HG03520 (cell line): Measurements from ENCODE around the gene NT5DC4.

Source experiments
- ATAC-seq: cut with Tn5 transposase; IDR thresholded peaks from one replicate; pipeline ENCODE4 v1.9.1; 2021; ENCODE audit warnings: mild to moderate bottlenecking, moderate library complexity; ENCODE audit not compliant: unreplicated experiment

Gene NT5DC4

GRCh38 chr2:112751451-112752197 is 30.8 kb downstream of the NT5DC4 start:
- no peak for ATAC-seq

GRCh38 chr2:112752667-112753066 is 31.8 kb downstream of the NT5DC4 start:
- ATAC-seq, result no peak

DNA sequence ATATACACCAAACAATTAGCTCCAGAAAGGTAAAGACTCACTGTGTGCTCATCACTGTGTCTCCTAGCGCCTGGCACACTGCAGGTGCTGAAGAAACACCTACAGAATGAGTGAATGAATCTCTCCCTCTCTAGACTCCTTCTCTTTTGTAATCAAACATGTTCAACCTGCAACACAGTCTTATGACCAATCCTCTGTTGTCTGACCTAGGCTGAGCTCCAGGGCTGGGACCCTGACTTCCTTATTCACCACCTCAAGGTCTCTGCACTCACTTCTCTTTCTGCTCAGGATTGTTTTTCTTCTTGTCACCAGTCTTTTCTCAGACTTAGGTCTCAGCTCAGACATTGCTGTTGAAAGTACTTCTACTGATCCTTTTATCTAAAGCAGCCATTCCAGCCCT is 33.7 kb downstream of the NT5DC4 start:
- no peak for ATAC-seq

- no peak for ATAC-seq
Observed at GRCh38 chr2:112755444-112755843, 34.6 kb downstream of the NT5DC4 start.

DNA sequence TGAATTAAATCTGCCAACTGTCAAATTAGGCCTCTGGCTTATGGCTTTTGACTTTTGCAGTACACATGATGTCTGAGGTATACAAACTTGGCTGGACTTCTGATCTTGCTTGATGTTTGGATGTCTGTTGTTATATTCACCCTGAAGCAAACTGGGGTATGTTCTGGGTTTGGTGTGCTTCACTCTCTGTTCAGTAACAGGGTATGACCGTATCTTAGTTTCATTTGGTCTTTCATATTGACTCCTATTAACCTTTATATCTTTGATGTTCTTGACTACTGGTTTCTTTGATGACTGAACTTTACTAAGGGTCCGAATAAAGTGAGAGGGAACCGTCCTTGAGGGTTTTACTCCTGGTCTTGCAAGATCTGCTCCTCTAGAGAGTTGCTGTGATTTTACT is 35.4 kb downstream of the NT5DC4 start:
- ATAC-seq, result no peak

DNA sequence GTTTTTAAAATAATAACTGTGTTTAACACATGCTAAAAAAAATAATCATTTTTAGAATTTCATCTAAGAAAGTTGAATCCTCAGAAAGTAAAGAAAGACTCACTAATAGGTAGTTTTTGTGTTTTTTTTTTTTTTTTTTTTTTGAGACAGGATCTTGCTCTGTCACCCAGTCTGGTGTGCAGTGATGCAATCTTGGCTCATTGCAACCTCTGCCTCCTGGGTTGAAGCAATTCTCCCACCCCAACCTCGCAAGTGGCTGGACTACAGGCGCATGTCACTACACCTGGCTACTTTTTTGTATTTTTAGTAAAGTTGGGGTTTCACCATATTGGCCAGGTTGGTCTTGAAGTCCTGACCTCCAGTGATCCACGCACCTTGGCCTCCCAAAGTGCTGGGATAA is 36.4 kb downstream of the NT5DC4 start:
- no peak for ATAC-seq

- ATAC-seq, result no peak
Observed at GRCh38 chr2:112758711-112759110, 37.9 kb downstream of the NT5DC4 start.

DNA sequence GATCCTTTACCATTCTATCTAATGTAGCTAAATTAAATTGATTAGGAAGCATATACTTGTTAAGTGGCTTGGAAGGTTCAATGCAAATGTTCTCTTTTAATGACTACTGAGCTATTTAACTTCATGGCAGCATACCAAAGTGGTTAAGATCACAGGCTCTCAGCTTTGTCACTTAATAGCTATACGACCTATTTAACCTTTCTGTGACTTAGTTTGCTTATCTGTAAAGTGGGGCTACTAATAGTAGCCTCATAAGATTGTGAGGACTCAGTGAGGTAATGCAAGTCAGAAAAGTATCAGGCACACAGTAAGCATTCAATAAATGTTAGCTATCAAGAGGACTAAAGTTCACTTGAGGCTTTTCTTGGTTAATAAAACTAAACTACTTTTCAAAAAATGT is 39.3 kb downstream of the NT5DC4 start:
- no peak for ATAC-seq

GRCh38 chr2:112762276-112762675 is 41.5 kb downstream of the NT5DC4 start:
- ATAC-seq, result no peak

DNA sequence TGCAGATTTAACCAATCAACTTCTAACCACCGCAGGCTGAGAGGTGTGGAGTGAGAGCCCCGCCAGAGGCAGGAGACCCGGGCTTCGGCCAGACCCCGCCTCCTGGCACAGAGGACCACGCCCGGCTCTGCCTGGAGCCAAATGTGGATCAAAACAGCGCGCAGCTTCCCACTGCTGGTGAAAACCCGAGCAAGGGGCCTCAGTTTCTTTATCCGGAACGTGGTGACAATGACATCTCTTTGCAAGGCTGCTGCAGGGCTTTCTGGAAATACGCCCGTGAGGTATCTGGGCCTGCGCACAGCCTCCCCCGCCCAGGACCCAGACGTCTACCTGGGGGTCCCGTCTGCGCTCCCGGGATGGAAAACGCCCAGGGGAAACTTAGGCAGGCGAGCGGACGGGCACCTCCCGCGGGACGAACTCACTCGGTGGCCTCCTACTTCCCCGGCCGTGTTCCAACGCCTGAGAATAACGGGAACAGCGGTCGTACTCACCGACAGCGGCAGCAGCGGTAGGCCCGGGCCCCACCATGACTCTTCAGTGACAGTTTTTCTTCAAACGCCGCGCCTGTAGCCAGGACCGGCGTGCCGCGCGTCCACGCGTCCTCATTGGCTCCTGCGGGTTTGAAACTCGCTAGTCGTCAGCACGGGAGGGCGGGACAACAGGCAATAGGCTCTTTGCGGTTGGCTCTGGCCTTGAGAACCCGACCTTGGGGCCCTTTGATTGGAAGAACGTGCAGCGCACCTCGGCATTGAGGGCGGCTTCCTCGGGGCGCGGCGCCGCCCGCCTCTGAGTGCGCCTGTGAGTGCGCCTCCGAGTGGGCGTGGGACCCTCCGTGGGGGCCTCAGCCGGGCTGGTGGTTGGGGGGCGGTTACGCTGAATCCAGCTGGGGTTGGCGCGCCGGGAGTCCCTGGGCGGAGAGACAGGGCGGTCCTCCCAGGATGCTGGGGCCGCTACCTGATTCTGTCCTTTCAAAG is 43.5 kb downstream of the NT5DC4 start, which contains the start of gene CKAP2L:
TSS of gene CKAP2L (minus strand) at position 539 of the 974 bp plus-strand sequence. CDS start at position 528, 11 bp downstream.
- ATAC-seq, result peak; percentile 96

- ATAC-seq, result no peak
Observed at GRCh38 chr2:112765251-112765650, 44.4 kb downstream of the NT5DC4 start.

- no peak for ATAC-seq
Observed at GRCh38 chr2:112767693-112768330, 47.0 kb downstream of the NT5DC4 start.

DNA sequence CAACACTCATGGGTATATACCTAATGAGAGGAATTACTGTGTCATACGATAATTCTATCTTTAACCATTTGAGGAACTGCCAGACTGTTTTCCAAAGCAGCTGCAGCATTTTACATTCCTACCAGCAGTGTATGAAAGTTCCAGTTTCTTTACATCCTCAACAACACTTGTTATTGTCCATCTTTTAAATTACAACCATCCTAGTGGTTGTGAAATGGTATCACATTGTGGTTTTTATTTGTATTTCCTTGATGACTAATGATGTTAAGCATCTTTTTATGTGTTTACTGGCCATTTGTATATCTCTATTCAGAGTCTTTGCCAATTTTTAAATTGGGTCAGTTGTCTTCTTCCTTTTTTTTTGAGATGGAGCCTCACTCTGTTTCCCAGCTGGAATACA is 47.6 kb downstream of the NT5DC4 start:
- no peak for ATAC-seq

DNA sequence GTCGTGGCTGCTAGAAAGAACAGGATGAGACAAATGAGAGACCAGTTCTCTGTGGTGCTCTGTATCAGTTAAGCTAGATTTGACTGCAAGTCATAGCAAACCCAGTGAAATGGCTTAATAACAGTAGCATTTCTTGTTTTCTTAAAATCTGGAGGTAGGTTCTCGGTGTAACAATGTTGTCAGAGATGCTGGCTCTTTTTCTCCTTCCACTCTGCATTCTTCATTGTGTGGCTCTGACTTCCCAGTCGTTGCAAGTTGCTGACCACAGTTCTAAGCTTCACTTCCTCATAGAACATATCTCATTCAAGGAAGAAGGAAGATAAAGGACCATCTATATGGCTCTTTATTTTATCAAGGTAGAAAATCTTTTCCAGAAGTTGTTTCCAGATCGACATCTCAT is 51.5 kb downstream of the NT5DC4 start:
- ATAC-seq, result no peak

DNA sequence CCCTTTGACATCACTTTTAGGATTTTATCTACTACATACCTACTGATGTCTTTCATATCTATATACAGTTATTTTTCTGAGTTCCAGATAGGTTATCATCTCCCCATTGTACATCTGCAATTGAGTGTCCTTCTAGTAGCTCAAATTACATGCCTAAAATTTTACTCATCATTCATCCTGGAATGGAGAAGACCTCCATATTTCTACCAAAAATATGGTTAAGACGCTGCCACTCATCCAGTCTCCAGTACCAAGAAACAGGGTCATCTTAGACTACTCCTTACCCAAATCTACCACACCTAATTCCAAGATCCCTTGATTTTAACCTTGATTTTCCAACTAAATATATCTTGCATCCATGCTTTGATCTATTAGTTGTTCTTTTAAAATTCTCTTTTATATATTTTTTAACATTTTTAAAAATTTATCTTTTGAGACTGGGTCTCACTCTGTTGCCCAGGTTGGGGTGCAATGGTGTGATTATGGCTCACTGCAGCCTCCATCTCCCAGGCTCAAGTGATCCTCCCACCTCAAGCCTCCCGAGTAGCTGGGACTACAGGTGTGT is 52.2 kb downstream of the NT5DC4 start:
- no peak for ATAC-seq

DNA sequence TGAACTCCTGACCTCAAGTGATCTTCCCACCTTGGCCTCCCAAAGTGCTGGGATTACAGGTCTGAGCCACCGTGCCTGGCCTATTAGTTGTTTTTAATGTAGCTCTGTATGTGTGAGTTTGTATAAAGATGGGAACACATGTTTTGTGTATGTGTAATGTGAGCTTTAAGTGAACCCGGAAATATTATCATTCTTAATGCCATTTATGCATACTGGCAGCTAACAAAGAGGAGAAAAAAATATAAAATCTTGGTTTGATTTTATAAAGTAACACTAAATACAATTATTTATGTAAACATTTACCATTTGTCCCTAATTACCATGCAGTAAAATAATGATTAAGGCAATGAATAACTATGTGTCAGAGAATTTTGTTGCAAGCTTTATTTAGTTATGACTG is 52.7 kb downstream of the NT5DC4 start:
- no peak for ATAC-seq

DNA sequence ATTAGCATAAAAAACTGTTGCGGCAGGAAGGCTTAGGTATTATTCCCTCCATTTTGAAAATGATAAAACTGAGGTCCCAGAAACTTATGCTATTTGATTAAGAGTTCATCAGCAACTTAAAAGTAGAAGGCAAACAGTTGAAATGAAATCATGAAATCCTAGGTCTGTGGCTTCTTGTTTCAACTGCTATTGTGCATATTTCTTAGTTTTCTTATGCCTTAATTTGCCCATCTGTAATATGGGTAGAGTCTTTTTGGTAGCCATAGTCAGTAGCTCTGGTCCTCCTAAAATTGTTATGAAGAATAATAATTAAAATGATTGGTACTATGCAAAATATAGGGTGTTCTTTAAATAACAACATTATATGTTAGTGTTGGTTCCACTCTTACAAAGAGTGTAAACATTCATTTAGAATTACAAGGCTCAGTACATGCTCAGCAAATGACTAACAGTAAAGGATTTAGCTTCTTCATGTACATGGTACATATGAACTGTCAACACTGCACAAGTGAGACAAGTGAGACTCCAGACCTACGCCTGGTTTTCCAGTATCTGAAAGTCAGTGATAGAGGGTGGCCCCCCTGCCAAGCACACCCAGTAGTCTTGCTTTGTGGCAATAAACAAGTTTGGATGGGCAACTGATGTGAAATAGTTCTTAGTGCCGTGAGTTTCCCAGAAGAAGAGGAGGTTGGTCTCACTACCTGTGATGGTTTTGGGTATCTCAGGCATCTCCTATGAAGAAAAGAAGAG is 53.9 kb downstream of the NT5DC4 start:
- no peak for ATAC-seq

- no peak for ATAC-seq
Observed at GRCh38 chr2:112776113-112776512, 55.3 kb downstream of the NT5DC4 start.

DNA sequence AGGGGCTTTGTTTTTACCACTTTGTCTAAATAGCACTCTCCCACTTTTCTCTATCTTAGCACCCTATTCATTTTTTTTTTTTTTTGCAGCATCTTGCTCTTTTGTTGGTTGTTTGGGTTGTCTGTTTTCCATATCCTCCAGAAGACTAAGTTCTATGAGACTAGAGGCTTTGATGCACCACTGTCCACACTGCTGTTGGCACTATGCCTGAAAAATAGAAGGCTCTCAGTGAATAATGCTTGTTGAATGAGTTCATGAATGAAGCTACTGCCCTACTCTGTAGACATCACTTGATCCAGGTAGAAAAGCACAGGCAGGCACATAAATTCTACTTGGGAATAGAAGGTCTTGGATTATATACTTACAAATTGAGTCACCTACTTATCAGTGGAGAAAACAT is 56.2 kb downstream of the NT5DC4 start:
- ATAC-seq, result no peak

DNA sequence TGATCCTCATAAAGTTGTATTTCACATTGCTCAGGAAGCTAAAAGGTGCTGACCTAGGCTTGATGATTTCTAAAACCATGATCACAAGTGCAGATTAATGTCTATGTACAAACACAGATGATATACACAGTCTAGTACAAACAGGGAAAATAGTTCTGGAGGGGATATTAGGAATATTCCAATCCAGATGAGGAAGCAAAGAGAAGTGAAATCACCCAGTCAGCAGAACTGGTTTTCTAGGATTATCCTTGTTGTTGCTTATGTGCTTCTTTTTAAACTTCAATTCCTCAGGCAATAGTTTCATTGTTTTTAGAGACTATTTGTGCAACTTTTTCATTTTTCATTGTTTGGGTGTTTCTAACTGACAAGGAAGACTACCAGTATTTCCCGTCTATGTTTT is 58.8 kb downstream of the NT5DC4 start:
- ATAC-seq, result no peak
